ENCODE measurements around the gene URM1.

GRCh38 chr9:128385496-128386460 is 14.6 kb downstream of the URM1 start:
- TF ChIP-seq, protein P1, sequence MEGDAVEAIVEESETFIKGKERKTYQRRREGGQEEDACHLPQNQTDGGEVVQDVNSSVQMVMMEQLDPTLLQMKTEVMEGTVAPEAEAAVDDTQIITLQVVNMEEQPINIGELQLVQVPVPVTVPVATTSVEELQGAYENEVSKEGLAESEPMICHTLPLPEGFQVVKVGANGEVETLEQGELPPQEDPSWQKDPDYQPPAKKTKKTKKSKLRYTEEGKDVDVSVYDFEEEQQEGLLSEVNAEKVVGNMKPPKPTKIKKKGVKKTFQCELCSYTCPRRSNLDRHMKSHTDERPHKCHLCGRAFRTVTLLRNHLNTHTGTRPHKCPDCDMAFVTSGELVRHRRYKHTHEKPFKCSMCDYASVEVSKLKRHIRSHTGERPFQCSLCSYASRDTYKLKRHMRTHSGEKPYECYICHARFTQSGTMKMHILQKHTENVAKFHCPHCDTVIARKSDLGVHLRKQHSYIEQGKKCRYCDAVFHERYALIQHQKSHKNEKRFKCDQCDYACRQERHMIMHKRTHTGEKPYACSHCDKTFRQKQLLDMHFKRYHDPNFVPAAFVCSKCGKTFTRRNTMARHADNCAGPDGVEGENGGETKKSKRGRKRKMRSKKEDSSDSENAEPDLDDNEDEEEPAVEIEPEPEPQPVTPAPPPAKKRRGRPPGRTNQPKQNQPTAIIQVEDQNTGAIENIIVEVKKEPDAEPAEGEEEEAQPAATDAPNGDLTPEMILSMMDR (conservative IDR thresholded peaks at IDR 0.05; ENCODE audit: low read length): no peak
- no peak for TF ChIP-seq EZH2phosphoT487 (IDR thresholded peaks at IDR 0.05; ENCODE audit: borderline replicate concordance)

All from Loucy (cell line).